ENCODE measurements around the gene PGS1.

- TF ChIP-seq, protein P1, sequence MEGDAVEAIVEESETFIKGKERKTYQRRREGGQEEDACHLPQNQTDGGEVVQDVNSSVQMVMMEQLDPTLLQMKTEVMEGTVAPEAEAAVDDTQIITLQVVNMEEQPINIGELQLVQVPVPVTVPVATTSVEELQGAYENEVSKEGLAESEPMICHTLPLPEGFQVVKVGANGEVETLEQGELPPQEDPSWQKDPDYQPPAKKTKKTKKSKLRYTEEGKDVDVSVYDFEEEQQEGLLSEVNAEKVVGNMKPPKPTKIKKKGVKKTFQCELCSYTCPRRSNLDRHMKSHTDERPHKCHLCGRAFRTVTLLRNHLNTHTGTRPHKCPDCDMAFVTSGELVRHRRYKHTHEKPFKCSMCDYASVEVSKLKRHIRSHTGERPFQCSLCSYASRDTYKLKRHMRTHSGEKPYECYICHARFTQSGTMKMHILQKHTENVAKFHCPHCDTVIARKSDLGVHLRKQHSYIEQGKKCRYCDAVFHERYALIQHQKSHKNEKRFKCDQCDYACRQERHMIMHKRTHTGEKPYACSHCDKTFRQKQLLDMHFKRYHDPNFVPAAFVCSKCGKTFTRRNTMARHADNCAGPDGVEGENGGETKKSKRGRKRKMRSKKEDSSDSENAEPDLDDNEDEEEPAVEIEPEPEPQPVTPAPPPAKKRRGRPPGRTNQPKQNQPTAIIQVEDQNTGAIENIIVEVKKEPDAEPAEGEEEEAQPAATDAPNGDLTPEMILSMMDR (IDR thresholded peaks at IDR 0.05; ENCODE audit: borderline replicate concordance, extremely low read depth, low read length, poor library complexity, severe bottlenecking) = no peak
- TF ChIP-seq EZH2 (IDR thresholded peaks at IDR 0.05; ENCODE audit: borderline replicate concordance, low read depth, low read length, severe bottlenecking) = no peak
These were observed 72.4 kb downstream of the PGS1 start for GRCh38 chr17:78450696-78451345.

Measured in DND-41 (cell line).